ENCODE data around the gene KLK13. TPM values are rescaled to one million over a fixed set of nuclear protein-coding genes. Genes with fewer than 3 reads are reported as not detected.

KLK13 gene
- total RNA-seq, 2 experiments from 2014 or later: not detected

- Histone ChIP-seq H3K4me1 (ENCODE audit: insufficient read depth, low read length) (no peaks in the 10 kb centered on the region), H3K36me3 (ENCODE audit: insufficient read depth, low read length) (no peaks in the 10 kb centered on the region), H3K27me3 (ENCODE audit: control insufficient read depth in 1 of 2, insufficient read depth in 2 of 2, low read length in 2 of 2) (no peaks in the 10 kb centered on the region), H3K27ac (ENCODE audit: low read depth in 1 of 2, low read length in 2 of 2) (no peak overlapping the region), H3K4me3 (ENCODE audit: low read length) (no peak overlapping the region), H3K9me3 (ENCODE audit: control insufficient read depth in 1 of 2, insufficient read depth in 1 of 2, low read length in 2 of 2) (peaks cover 0 to 5% of the 10 kb centered on the region in 2 experiments)
- ATAC-seq (ENCODE audit: poor library complexity) (no peak), DNase-seq (no peak)
- Mint-ChIP-seq H3K9me3 (peaks cover 7% of the 10 kb centered on the region), H3K27me3 (peaks cover 4% of the 10 kb centered on the region), H3K27ac (no peak overlapping the region), H3K4me3 (no peak overlapping the region), H3K36me3 (ENCODE audit: low read depth) (no peaks in the 10 kb centered on the region), H3K4me1 (ENCODE audit: low read depth) (no peaks in the 10 kb centered on the region)
- ChIA-PET POLR2A (no interaction called here), CTCF (no interaction called here)
- no peak for TF ChIP-seq CTCF (IDR thresholded peaks at IDR 0.05)
- intact Hi-C loops (cut with DNase I, micrococcal nuclease): no loop called here
Measured at GRCh38 chr19:51075998-51076397, 11.1 kb upstream of the KLK13 start.

GRCh38 chr19:51071095-51071405 is 6.2 kb upstream of the KLK13 start:
- DNase-seq (no peak), ATAC-seq (ENCODE audit: poor library complexity) (no peak)
- H3K4me3 ChIP-seq (ENCODE audit: low read length): no peak overlapping the region
- H3K27me3 ChIP-seq (ENCODE audit: control insufficient read depth in 1 of 2, insufficient read depth in 2 of 2, low read length in 2 of 2): peaks cover 8 to 18% of the 10 kb centered on the region in 2 experiments
- no peak for TF ChIP-seq CTCF (IDR thresholded peaks at IDR 0.05)
- no peaks in the 10 kb centered on the region for H3K4me1 ChIP-seq (ENCODE audit: insufficient read depth, low read length)
- H3K27ac ChIP-seq (ENCODE audit: low read depth in 1 of 2, low read length in 2 of 2): no peak overlapping the region
- CTCF ChIA-PET: no interaction called here
- H3K27me3 Mint-ChIP-seq: peaks cover 19% of the 10 kb centered on the region
- intact Hi-C loops (cut with DNase I, micrococcal nuclease): no loop called here
- POLR2A ChIA-PET: no interaction called here
- no peak overlapping the region for H3K4me3 Mint-ChIP-seq
- H3K9me3 Mint-ChIP-seq: peaks cover 7% of the 10 kb centered on the region
- H3K36me3 Mint-ChIP-seq (ENCODE audit: low read depth): no peaks in the 10 kb centered on the region
- H3K9me3 ChIP-seq (ENCODE audit: control insufficient read depth in 1 of 2, insufficient read depth in 1 of 2, low read length in 2 of 2): peaks cover 0 to 5% of the 10 kb centered on the region in 2 experiments
- H3K4me1 Mint-ChIP-seq (ENCODE audit: low read depth): no peaks in the 10 kb centered on the region
- H3K36me3 ChIP-seq (ENCODE audit: insufficient read depth, low read length): no peaks in the 10 kb centered on the region
- H3K27ac Mint-ChIP-seq: no peak overlapping the region

GRCh38 chr19:51070334-51071094 is 5.6 kb upstream of the KLK13 start:
- peaks cover 0 to 5% of the 10 kb centered on the region in 2 experiments for H3K9me3 ChIP-seq (ENCODE audit: control insufficient read depth in 1 of 2, insufficient read depth in 1 of 2, low read length in 2 of 2)
- ChIA-PET POLR2A (no interaction called here), CTCF (no interaction called here)
- no peak for ATAC-seq (ENCODE audit: poor library complexity)
- H3K4me3 ChIP-seq (ENCODE audit: low read length): no peak overlapping the region
- H3K4me1 Mint-ChIP-seq (ENCODE audit: low read depth): no peaks in the 10 kb centered on the region
- no peak overlapping the region for H3K4me3 Mint-ChIP-seq
- H3K4me1 ChIP-seq (ENCODE audit: insufficient read depth, low read length): no peaks in the 10 kb centered on the region
- H3K27me3 ChIP-seq (ENCODE audit: control insufficient read depth in 1 of 2, insufficient read depth in 2 of 2, low read length in 2 of 2): peaks cover 13 to 23% of the 10 kb centered on the region in 2 experiments
- H3K36me3 ChIP-seq (ENCODE audit: insufficient read depth, low read length): no peaks in the 10 kb centered on the region
- intact Hi-C loops (cut with DNase I, micrococcal nuclease): no loop called here
- H3K27ac ChIP-seq (ENCODE audit: low read depth in 1 of 2, low read length in 2 of 2): no peak overlapping the region
- peaks cover 22% of the 10 kb centered on the region for H3K27me3 Mint-ChIP-seq
- no peak overlapping the region for H3K27ac Mint-ChIP-seq
- H3K36me3 Mint-ChIP-seq (ENCODE audit: low read depth): no peaks in the 10 kb centered on the region
- H3K9me3 Mint-ChIP-seq: peaks cover 7% of the 10 kb centered on the region
- no peak for TF ChIP-seq CTCF (IDR thresholded peaks at IDR 0.05)
- no peak for DNase-seq

Measured in CD4-positive, alpha-beta T cell (primary cell).